Activated B cell treated with CpG ODN at 0.5 μM for 24 hours (primary cell): ENCODE results near the gene FAF2. TPM values are rescaled to one million over a fixed set of nuclear protein-coding genes. Genes with fewer than 3 reads are reported as not detected.
"Not testable (repeated sequence)": the region's sequence is repeated elsewhere in the genome, so short reads cannot be mapped to it uniquely, and the experiment has no call there.

Experiments
- ATAC-seq: fragments of 200-7000 bp; cut with Tn5 transposase; one replicate; pipeline ENCODE4 v1.10.0; 2021; ENCODE audit warnings: low read depth, mild to moderate bottlenecking, moderate library complexity
- CTCF ChIA-PET: fragments of 350-600 bp; sonication (Branson Sonifier 250); formaldehyde crosslinking; loops from one replicate; lab custom pipeline; 2021; ENCODE audit warnings: antibody characterized with exemption; lab: Charles Lee
- POLR2A ChIA-PET: fragments of 350-600 bp; sonication (Branson Sonifier 250); formaldehyde crosslinking; loops from one replicate; lab custom pipeline; 2021; ENCODE audit warnings: antibody characterized with exemption; lab: Charles Lee
- DNase-seq: peaks from one replicate; pipeline ENCODE4 v3.0.0; 2022
- H3K27ac Mint-ChIP-seq: one replicate; pipeline ENCODE4 v1.8.0; 2020; ENCODE audit warnings: mixed read lengths
- H3K27me3 Mint-ChIP-seq: one replicate; pipeline ENCODE4 v1.8.0; 2021; ENCODE audit warnings: mixed read lengths
- H3K36me3 Mint-ChIP-seq: one replicate; pipeline ENCODE4 v1.8.0; 2021; ENCODE audit warnings: low read depth, mixed read lengths
- H3K4me1 Mint-ChIP-seq: one replicate; pipeline ENCODE4 v1.8.0; 2021; ENCODE audit warnings: mixed read lengths
- H3K4me3 Mint-ChIP-seq: one replicate; pipeline ENCODE4 v1.8.0; 2020; ENCODE audit warnings: mild to moderate bottlenecking, mixed read lengths
- H3K9me3 Mint-ChIP-seq: one replicate; pipeline ENCODE4 v1.8.0; 2020; ENCODE audit warnings: mixed read lengths
- intact Hi-C: fragments of 100-400 bp; cut with micrococcal nuclease; formaldehyde crosslinking; loops from one replicate; pipeline ENCODE4 v1.15.1; 2024
- total RNA-seq: library from RNA; stranded (reverse); gene quantifications from 2 replicates; pipeline ENCODE4 v1.2.3, GENCODE V29; 2022
- TF ChIP-seq, protein P1 (sequence below): fragments of 200-600 bp; IDR thresholded peaks from one replicate; pipeline ENCODE4 v1.8.0; 2022; ENCODE audit warnings: antibody characterized with exemption, mild to moderate bottlenecking

Gene FAF2
- total RNA-seq, 1 donor from 2014 or later, result 39.0 TPM

DNA sequence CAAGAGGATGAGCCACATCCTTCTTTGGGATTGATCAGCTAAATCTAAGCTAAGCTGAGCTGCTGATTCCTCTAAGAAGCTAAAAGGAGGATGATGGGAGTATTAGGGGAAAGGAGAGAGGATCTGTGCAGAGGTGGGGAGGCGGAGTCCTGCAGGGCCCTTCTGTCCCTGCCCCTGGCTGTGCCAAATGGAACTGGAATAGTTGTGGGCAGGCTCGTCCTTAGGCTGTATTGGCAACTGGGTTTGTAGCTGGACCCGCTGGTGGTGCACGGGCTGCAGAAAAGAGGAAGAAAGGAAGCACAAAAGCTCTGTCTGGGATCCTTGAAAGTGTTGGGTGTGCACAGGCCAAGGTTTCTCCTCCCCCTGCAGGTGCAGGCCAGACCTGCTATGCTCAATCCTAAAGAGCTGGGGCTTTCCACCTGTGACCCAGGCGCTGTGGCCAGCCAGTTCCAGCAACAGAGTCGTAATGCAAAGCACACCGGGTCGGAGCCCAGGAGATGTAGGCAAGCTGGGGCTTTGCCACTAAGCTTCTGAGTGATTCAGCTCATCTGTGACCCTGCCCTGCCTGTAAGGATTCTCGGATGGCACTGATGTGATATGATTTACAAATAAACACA is 41.6 kb upstream of the FAF2 start:
- no peak overlapping the region for H3K4me3 Mint-ChIP-seq
- TF ChIP-seq, protein P1, sequence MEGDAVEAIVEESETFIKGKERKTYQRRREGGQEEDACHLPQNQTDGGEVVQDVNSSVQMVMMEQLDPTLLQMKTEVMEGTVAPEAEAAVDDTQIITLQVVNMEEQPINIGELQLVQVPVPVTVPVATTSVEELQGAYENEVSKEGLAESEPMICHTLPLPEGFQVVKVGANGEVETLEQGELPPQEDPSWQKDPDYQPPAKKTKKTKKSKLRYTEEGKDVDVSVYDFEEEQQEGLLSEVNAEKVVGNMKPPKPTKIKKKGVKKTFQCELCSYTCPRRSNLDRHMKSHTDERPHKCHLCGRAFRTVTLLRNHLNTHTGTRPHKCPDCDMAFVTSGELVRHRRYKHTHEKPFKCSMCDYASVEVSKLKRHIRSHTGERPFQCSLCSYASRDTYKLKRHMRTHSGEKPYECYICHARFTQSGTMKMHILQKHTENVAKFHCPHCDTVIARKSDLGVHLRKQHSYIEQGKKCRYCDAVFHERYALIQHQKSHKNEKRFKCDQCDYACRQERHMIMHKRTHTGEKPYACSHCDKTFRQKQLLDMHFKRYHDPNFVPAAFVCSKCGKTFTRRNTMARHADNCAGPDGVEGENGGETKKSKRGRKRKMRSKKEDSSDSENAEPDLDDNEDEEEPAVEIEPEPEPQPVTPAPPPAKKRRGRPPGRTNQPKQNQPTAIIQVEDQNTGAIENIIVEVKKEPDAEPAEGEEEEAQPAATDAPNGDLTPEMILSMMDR, result no peak
- peaks cover 1% of the 10 kb centered on the region for H3K4me1 Mint-ChIP-seq
- intact Hi-C loops, result no loop called here
- no peaks in the 10 kb centered on the region for H3K9me3 Mint-ChIP-seq
- H3K27ac Mint-ChIP-seq, result no peak overlapping the region
- no peaks in the 10 kb centered on the region for H3K27me3 Mint-ChIP-seq
- no peak for DNase-seq
- POLR2A ChIA-PET, result no interaction called here
- CTCF ChIA-PET, result interaction anchor here (0.8 to 1.7 kb wide), 4 partner anchors 10 to 171 kb away, joined by 3 to 5 read pairs (median 3); partner anchors contain the start of gene CLTB
- no peak for ATAC-seq
- peaks cover 39% of the 10 kb centered on the region for H3K36me3 Mint-ChIP-seq

DNA sequence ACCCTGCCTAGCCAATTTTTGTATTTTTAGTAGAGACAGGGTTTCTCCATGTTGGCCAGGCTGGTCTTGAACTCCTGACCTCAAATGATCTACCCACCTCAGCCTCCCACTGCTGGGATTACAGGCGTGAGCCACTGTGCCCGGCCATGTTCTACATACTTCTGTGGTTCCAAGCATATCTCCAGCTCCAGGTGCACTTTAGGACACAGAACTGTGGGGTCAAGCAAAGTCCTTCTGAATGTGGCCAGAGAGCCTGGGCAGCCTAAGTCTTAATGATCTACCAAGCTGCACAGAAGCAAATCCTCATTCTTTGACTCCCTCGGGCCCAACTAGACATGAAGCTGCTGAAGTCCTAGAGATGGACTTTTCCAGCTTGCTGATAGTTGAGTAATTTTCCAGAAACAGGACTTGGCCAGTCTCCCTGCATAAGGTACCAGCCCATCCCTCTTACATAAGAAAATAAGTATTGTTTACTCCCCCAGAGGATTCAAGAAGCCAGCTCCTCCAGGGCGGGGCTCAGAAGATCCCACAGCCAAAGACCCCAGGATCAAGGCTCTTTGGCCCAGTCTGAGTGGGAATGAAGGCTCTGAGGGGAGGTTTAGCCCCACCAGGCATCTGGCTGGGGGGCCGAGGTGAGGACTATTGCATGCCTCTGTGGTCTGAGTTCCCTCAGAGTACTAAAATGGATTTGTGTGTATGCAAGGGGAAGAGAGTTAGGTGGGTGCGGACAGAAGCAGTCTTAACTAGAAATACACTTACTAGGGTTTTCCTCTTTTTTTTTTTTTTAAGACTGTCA is 40.5 kb upstream of the FAF2 start:
- TF ChIP-seq, protein P1, result no peak
- ATAC-seq, result no peak
- no peaks in the 10 kb centered on the region for H3K9me3 Mint-ChIP-seq
- H3K27me3 Mint-ChIP-seq, result no peaks in the 10 kb centered on the region
- intact Hi-C loops, result no loop called here
- DNase-seq, result no peak
- H3K4me3 Mint-ChIP-seq, result no peak overlapping the region
- POLR2A ChIA-PET, result no interaction called here
- H3K36me3 Mint-ChIP-seq, result peaks cover 37% of the 10 kb centered on the region
- peaks cover 4% of the 10 kb centered on the region for H3K4me1 Mint-ChIP-seq
- H3K27ac Mint-ChIP-seq, result no peak overlapping the region
- CTCF ChIA-PET, result interaction anchor here (1.2 to 1.7 kb wide), 2 partner anchors 165 to 172 kb away, joined by 3 read pairs; no protein-coding TSS in a partner anchor

DNA sequence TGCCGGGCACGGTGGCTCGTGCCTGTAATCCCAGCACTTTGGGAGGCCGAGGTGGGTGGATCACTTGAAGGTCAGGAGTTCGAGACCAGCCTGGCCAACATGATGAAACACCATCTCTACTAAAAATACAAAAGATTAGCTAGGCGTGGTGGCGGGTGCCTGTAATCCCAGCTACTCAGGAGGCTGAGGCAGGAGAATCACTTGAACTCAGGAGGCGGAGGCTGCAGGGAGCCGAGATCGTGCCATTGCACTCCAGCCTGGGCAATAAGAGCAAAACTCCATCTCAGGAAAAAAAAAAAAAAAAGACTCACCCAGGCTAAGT is 40.0 kb upstream of the FAF2 start:
- POLR2A ChIA-PET, ATAC-seq, CTCF ChIA-PET, intact Hi-C loops, H3K4me1 Mint-ChIP-seq, H3K9me3 Mint-ChIP-seq, DNase-seq, H3K27ac Mint-ChIP-seq, H3K4me3 Mint-ChIP-seq, H3K27me3 Mint-ChIP-seq: not testable (repeated sequence)
- peaks cover 37% of the 10 kb centered on the region for H3K36me3 Mint-ChIP-seq

DNA sequence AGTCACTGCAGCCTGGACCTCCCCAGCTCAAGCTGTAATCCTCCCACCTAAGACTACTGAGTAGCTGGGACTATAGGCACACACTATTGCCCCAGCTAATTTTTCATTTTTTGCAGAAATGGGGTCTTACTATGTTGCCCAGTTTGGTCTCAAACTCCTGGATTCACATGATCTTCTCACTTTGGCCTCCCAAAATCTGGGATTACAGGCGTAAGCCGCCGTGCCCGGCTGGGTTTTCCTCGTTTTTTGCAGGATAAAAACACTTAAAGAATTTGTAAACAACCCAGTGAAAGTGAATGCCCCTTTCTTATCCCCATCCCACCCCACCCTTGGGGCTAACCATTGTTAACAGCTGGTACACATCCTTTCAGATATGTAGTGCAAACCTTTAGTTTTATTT is 39.6 kb upstream of the FAF2 start:
- no peak overlapping the region for H3K27ac Mint-ChIP-seq
- POLR2A ChIA-PET, result interaction anchor here (0.6 kb wide), 1 partner anchor 136 kb away, joined by 3 read pairs; no protein-coding TSS in a partner anchor
- H3K9me3 Mint-ChIP-seq, result no peaks in the 10 kb centered on the region

DNA sequence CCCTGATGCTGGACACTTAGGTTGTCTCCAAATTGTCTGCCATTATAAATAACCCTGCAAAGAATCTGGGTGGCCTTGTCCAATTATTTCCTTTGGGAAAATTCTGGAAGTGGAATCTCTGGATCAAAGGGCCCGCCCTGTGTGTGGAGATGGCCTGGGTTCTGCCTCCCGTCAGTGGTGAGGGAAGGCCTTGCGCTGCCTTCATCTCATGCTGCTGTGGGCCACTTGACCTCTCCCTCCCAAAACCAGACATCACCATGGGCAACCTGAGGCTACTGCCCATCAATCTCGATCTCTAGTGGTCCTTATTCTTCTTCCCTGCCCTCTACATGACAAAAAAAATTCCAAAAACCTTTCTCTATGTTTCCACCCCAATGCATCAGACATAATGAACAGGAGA is 38.4 kb upstream of the FAF2 start:
- no peak for DNase-seq
- Mint-ChIP-seq H3K9me3 (no peaks in the 10 kb centered on the region), H3K27ac (no peak overlapping the region), H3K4me1 (peaks cover 10% of the 10 kb centered on the region), H3K27me3 (no peaks in the 10 kb centered on the region), H3K36me3 (peaks cover 36% of the 10 kb centered on the region), H3K4me3 (no peak overlapping the region)
- CTCF ChIA-PET, result no interaction called here
- POLR2A ChIA-PET, result interaction anchor here (0.6 kb wide), 1 partner anchor 777 kb away, joined by 3 read pairs; no protein-coding TSS in a partner anchor
- intact Hi-C loops, result no loop called here
- no peak for ATAC-seq
- TF ChIP-seq, protein P1, result no peak

More for the DNA sequence above, 39.6 kb upstream of the FAF2 start:
- Mint-ChIP-seq H3K4me1 (peaks cover 4% of the 10 kb centered on the region), H3K36me3 (peaks cover 37% of the 10 kb centered on the region), H3K4me3 (no peak overlapping the region), H3K27me3 (no peaks in the 10 kb centered on the region)
- intact Hi-C loops, result no loop called here
- CTCF ChIA-PET, result no interaction called here
- DNase-seq (no peak), ATAC-seq (no peak)
- TF ChIP-seq, protein P1, result no peak
